NB4 (cell line): ENCODE results near the gene SSBP3.

Experiments used
- DNase-seq: peaks from one replicate; pipeline ENCODE4 v3.0.0; 2010; ENCODE audit warnings: low read depth
- H3K4me3 ChIP-seq: one replicate; pipeline ENCODE4 v1.5.1; 2011; ENCODE audit warnings: mild to moderate bottlenecking, low read depth, low read length, moderate library complexity
- CTCF ChIP-seq: IDR thresholded peaks from one replicate; pipeline ENCODE4 v1.5.1; 2012; ENCODE audit warnings: low read depth, low read length
- MAX ChIP-seq: IDR thresholded peaks from 2 replicates; pipeline ENCODE4 v1.6.1; 2011; ENCODE audit warnings: low read depth, low read length
- MYC ChIP-seq: IDR thresholded peaks from 2 replicates; pipeline ENCODE4 v1.6.1; 2011; ENCODE audit warnings: low read depth, low read length
- POLR2A ChIP-seq: IDR thresholded peaks from 2 replicates; pipeline ENCODE4 v1.6.1; 2011; ENCODE audit warnings: mild to moderate bottlenecking; ENCODE audit not compliant: insufficient read length; ENCODE audit errors: extremely low read depth

SSBP3 gene

GRCh38 chr1:54199765-54200518 is 206.3 kb downstream of the SSBP3 start, which contains the start of the genes CYB5RL and MRPL37:
Gene CYB5RL (minus strand): TSS chr1:54200030. CDS start chr1:54195616, 4,414 bp downstream.
Gene MRPL37 (plus strand): TSS chr1:54200167. CDS start chr1:54200244, 77 bp downstream.
- peak; percentile 96 for DNase-seq

DNA sequence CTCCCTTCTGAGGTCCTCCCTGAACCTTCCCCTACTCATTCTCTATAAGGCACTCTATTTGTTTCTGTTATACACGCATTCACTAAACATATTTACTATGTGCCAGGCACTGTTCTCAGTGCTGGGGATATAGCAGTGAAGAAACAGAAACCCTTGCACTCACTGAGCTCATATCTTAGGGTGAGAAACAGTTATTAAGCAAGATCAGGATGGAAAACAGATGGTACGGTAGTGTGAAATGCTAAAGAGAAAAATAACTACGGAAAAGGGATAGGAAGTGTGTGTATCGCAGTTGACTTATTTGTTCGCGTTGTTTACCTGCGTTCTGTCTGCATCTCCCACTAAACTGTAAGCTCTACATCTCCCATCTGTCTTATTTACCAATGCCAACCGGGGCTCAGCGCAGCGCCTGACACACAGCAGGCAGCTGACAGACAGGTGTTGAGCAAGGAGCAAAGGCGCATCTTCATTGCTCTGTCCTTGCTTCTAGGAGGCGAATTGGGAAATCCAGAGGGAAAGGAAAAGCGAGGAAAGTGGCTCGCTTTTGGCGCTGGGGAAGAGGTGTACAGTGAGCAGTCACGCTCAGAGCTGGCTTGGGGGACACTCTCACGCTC is 206.9 kb downstream of the SSBP3 start:
- no peak for DNase-seq
- H3K4me3 ChIP-seq = peak overlapping the region; percentile 95
- TF ChIP-seq MAX (no peak), MYC (no peak), CTCF (no peak), POLR2A (no peak)

More at GRCh38 chr1:54199765-54200518, 206.3 kb downstream of the SSBP3 start, which contains the start of the genes CYB5RL and MRPL37:
- H3K4me3 ChIP-seq = peak within 1 kb of the TSS; percentile 95
- TF ChIP-seq MAX (no peak; the same call in 1 of the 2 replicates), MYC (peak; percentile 50), POLR2A (peak; percentile 77), CTCF (no peak)

DNA sequence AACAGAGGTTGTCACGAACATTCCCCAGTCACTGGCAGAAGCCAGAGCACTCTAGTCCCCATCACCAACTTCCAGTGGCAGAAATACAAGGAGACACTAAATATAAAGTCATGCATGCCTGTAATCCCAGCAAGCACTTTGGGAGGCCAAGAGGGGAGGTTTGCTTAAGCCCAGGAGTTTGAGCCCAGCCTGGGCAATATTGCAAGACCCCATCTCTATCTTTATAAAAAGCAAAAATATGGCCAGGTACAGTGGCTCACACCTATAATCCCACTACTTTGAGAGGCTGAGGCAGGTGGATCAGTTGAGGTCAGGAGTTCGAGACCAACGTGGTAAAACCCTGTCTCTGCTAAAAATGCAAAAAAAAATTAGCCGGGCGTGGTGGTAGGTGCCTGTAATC is 212.7 kb downstream of the SSBP3 start:
- DNase-seq = no peak
- no peak for TF ChIP-seq MYC
- no peak for TF ChIP-seq MAX
- no peak for TF ChIP-seq CTCF
- TF ChIP-seq POLR2A = no peak
- H3K4me3 ChIP-seq = no peak overlapping the region

- no peak for DNase-seq
- TF ChIP-seq MYC = no peak
- no peak for TF ChIP-seq CTCF
- no peak for TF ChIP-seq MAX
- TF ChIP-seq POLR2A = no peak
- H3K4me3 ChIP-seq = no peak overlapping the region
Measured at GRCh38 chr1:54191525-54191924, 214.7 kb downstream of the SSBP3 start.

DNA sequence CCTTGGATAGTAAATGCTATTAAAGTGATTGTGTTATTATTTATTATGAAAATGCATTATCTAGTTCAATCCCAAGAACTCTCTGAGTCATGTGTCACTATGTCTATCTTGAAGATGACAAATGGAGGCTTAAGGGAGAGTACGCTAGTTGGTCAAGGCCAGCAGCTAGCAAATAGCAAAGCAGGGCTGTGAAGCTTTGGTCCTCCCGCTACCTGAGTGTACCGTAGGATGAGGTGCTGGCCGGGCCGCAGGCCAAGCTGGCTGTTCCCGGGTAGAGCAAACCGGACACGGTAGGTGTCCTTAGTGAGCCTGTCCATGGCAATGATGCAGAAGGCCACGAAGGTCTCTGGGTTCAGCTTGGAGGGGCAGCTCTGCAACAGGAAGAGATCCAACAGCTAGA is 215.7 kb downstream of the SSBP3 start:
- DNase-seq = no peak
- no peak overlapping the region for H3K4me3 ChIP-seq
- TF ChIP-seq CTCF (no peak), MYC (no peak), MAX (no peak), POLR2A (no peak)
